NCI-H1105 treated with DMSO at 0.1 percent for 48 hours (cell line): ENCODE results near the gene MLX.
"Not testable (repeated sequence)": the region's sequence is repeated elsewhere in the genome, so short reads cannot be mapped to it uniquely, and the experiment has no call there.

Source experiments
- DNase-seq: peaks from one replicate; lab custom pipeline; 2025; lab: John Stamatoyannopoulos, UW

Gene MLX

DNA sequence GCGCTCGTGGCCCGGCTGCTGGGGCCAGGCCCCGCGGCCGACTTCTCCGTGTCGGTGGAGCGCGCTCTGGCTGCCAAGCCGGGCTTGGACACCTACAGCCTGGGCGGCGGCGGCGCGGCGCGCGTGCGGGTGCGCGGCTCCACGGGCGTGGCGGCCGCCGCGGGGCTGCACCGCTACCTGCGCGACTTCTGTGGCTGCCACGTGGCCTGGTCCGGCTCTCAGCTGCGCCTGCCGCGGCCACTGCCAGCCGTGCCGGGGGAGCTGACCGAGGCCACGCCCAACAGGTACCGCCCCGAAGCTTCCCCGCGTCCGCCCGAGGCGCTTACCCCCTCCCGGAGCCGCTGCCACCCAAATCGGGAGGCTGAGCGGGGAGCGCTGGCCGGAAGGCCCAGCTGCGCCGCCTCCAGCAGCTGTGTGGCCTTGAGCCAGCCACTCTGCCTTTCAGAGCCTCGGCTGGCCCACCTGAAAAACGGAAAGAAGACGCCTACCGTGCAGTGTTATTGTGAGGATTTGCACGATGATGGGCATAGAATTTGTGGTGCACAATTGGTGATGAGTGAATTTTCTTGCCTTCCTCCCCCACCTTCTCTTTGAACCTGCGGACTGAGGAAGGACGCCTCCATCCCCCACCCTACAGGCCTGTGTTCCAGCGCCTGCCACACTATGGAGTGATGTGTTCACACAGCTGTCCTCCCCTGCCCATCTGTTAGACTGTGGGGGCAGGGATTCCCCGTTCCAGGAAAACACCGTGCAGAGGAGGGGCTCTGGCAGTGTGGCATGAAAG is 30.3 kb upstream of the MLX start:
- peak; percentile 80 for DNase-seq

DNA sequence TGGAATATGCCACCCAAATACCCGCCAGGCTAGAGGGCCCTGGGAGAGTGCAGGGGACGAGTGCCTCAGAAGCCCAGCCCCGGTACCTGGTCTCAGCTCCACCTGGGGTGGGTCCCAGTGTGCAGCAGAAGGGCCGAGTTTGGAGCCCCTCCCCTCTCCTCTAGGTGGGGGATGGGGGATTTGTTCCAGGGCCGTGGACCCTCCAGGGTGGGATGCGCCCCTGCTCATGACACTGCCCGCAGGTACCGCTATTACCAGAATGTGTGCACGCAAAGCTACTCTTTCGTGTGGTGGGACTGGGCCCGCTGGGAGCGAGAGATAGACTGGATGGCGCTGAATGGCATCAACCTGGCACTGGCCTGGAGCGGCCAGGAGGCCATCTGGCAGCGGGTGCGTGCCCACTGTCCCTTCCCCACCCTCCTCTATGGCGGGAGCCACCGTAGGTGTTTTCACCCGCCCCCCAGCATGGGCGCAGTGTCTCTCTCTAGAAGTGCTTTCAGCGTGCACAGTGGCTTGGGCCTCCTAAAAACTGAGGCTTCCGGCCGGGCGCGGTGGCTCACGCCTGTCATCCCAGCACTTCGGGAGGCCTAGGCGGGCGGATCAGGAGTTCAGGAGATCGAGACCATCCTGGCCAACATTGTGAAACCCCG is 29.6 kb upstream of the MLX start:
- no peak for DNase-seq

DNA sequence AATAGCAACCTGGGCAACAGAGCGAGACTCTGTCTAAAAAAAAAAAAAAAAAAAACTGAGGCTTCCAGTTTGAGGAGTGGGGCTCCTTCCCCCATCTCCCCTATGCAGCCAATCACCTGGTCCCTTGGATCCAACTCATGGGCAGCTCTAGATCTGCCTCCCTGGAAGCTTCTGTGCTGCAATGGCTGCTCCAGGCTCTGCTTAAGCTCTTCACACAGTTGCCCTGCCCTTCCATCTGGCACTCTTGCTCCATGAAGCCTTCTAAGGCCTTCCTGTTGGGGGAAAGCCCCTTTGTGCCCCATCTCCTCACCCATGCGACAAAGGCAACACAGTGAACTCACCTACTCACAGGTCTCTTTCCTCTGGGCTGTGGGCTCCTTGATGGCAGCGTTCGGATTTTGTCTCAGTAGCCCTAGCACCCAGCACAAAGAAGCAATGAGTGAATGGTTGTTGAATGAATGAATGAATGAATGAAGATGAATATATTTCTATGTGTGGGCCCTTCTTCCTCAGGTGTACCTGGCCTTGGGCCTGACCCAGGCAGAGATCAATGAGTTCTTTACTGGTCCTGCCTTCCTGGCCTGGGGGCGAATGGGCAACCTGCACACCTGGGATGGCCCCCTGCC is 29.0 kb upstream of the MLX start:
- no peak for DNase-seq

DNA sequence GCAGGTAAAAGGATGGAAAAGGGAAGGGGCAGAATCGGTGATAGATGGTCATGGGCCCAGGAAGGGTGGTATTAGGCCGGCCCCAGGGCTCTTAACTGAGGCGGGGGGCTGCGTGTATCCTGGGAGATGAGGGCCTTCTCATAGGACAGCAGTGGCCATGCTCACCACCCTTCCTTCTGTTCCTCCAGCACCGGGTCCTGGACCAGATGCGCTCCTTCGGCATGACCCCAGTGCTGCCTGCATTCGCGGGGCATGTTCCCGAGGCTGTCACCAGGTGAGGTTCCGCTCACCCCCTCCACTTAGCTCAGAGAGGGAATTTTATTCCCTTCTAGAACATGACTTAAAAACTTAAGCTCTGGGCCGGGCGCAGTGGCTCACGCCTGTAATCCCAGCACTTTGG is 28.4 kb upstream of the MLX start:
- DNase-seq: no peak

DNA sequence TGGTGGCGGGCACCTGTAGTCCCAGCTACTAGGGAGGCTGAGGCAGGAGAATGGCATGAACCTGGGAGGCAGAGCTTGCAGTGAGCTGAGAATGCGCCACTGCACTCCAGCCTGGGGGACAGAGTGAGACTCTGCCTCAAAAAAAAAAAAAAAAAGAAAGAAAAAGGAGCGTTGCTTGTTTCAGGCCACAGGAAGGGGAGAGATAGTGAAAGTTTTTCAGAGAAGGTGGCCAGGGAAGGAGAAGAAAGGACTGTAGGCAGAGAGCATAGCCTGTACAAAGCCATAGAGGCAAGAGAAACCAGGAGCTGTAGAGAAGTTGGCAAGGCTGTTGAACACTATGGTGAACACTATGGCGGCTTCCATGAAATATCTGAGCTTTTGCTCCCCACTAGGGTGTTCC is 26.3 kb upstream of the MLX start:
- DNase-seq: not testable (repeated sequence)

DNA sequence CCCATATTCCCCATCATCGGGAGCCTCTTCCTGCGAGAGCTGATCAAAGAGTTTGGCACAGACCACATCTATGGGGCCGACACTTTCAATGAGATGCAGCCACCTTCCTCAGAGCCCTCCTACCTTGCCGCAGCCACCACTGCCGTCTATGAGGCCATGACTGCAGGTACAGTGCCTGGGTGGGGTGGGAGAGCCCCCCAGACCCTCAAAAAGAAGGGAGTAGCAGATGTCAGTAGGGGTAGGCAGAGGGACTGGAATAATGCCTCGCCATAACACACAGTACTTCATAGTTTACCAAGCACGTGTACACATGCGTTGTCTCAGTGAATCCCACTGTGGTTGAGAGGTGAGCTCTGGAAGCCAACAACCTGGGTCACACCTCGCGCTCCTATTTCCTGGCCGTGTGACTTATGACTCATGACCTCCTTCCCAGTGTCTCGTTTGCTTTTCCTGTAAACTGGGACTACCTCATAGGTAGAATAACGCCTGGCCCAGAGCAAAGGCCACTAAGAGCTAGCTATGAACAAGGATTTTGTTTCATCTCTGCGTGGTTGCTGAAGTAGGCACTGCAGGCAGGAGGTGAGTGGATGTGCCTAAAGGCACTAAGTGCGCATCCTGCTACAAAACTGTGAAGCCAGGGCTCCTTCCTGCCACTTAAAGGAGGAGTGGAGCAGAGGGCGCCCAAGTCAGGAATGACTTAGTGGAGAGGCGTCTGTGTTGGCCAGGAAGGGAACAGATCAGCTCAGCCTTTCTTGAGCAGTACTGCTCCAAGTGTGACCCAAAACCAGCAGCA is 25.7 kb upstream of the MLX start:
- no peak for DNase-seq

DNA sequence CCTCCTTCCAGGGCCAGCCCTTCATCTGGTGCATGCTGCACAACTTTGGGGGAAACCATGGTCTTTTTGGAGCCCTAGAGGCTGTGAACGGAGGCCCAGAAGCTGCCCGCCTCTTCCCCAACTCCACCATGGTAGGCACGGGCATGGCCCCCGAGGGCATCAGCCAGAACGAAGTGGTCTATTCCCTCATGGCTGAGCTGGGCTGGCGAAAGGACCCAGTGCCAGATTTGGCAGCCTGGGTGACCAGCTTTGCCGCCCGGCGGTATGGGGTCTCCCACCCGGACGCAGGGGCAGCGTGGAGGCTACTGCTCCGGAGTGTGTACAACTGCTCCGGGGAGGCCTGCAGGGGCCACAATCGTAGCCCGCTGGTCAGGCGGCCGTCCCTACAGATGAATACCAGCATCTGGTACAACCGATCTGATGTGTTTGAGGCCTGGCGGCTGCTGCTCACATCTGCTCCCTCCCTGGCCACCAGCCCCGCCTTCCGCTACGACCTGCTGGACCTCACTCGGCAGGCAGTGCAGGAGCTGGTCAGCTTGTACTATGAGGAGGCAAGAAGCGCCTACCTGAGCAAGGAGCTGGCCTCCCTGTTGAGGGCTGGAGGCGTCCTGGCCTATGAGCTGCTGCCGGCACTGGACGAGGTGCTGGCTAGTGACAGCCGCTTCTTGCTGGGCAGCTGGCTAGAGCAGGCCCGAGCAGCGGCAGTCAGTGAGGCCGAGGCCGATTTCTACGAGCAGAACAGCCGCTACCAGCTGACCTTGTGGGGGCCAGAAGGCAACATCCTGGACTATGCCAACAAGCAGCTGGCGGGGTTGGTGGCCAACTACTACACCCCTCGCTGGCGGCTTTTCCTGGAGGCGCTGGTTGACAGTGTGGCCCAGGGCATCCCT is 23.5 kb upstream of the MLX start:
- DNase-seq: no peak

DNA sequence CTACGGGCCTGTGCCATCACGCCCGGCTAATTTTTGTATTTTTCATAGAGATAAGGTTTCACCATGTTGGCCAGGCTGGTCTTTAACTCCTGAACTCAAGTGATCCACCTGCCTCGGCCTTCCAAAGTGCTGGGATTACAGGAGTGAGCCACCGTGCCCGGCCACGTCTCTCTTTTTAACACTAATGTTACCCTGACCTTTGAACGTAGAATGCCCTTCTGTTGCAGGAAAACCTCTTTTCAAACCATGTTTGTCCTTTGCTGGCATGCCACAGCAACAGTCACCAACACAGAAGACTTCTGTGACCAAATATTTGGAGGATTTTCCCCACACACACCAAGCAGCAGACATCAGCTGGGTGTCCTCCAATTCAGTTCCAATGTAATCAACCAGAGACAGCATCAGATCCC is 22.0 kb upstream of the MLX start:
- no peak for DNase-seq

DNA sequence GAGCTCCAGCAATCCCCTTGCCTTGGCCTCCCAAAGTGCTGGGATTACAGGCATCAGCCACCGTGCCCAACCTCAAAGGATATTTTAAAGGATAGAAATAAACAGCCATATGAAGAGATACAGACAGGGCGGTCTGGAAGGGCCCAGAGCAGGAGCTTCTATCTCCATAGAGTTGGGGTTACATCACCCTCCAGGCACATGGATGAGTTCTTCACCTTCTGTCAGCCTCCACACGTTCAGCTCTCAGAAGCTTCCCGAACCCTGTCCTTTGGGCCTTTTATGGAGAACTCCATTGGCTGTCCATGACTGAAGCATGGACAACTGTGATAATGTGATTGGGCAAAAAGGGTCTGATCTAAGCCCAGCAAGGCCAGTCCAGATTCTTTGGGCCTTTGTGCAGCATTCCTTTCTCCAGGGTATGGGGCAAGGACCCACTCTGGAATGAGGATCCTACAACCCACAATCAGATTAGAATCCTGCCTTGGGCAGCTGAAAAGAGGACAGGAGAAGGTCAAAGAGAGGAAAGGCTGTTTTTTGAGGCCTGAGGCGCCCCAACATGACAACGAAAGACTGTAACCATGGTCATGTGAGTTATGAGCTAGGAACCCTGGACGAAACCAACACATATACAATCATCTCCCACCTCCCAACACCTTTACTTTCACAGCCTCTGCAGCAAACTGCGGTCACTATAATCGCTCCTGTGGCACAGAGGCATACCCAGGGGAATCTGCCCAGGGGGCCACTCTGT is 21.0 kb upstream of the MLX start:
- DNase-seq: not testable (repeated sequence)

DNA sequence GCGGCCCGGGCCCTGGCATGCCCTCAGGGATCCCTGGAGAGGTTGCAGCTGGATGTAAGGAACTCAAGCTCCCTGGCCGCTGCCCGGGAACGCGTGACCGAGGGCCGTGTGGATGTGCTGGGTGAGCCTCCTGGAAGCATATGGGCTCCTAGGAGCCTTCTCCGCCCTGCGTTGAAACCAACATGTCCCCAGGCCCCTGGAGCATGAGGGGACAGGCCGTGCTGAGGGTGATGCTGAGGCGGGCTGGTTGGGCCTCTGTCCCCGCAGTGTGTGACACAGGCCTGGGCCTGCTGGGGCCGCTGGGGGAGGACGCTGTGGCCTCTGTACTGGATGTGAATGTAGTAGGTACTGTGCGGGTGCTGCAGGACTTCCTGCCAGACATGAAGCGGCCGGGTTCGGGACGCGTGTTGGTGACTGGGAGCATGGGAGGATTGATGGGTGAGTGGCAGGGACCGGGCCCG is 19.9 kb upstream of the MLX start:
- DNase-seq: no peak

DNA sequence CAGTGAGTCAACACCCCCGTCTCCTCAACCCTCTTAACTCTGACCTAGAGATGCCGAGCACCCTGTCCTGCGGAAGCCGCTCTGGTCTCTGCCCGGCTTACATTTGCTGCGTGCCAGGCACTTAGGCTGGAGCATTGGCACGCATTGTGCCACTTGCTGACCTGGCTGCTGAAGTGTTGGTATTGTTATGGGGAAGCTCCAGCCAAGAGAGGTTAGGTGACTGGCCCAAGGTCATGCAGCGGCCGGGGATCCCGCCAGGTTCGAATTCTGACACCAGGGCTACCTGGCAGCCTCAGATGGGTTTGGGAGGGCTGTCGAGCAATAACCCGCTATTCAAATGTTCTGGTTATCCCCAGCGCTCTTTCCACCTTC is 19.2 kb upstream of the MLX start:
- no peak for DNase-seq

DNA sequence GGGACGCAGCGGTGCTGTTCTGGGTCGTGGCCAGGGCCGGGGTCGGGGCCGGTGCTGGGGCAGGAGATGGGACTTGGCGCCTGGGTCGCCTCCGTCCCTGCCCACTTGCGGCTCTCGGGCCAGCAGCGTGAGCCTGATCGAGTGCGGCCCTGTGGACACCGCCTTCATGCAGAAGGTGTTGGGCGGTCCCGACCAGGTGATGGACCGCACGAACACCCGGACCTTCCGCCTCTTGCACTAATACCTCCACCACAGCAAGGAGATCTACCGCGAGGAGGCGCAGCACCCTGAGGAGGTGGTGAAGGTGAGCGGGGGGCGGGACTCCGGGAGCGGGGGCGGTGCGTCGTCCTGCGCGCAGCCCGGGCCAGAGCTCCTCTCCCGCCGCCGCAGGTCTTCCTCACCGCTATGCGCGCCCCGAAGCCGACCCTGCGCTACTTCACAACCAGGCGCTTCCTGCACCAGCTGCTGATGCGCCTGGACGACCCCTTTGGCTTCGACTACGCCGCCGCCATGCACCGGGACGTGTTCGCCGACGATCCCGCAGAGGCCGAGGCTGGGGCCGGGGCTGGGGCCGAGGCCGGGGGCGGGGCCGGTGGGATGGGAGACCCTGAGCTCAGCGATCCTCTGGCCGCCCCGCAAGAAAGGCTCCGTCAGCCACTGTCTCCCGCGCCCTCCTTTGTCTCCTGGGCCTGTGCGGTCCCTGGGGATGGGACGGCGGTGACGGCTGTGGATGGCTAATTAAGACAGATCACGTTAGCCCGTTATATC is 18.6 kb upstream of the MLX start:
- peak; percentile 72 for DNase-seq

DNA sequence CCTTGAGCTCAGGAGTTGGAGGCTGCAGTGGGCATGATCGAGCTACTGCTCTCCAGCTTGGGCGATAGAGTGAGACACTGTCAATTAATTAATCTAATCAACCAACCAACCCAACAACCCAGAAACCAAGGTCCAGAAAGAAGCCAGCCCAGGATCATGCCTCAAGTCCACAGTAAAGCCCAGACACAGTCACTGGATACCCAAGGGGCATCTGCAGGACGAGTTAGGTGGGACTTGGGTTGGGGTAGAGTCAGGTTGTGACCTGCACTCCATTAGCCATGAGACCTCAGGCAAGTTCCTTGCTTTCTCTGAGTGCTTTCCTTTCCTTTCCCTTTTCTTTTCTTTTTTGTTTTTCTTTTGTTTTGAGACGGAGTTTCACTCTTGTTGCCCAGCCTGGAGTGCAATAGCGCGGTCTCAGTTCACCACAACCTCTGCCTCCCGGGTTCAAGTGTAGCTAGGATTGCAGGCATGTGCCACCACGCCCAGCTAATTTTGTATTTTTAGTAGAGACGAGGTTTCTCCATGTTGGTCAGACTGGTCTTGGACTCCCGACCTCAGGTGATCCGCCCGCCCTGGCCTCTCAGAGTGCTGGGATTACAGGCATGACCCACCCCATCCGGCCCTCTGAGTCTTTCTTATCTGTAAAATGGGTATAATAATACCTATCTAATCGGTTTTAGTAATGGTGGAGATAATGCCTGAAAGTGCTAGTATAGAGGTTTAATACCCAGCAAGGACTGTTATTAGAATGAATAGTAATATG is 17.7 kb upstream of the MLX start:
- no peak for DNase-seq

DNA sequence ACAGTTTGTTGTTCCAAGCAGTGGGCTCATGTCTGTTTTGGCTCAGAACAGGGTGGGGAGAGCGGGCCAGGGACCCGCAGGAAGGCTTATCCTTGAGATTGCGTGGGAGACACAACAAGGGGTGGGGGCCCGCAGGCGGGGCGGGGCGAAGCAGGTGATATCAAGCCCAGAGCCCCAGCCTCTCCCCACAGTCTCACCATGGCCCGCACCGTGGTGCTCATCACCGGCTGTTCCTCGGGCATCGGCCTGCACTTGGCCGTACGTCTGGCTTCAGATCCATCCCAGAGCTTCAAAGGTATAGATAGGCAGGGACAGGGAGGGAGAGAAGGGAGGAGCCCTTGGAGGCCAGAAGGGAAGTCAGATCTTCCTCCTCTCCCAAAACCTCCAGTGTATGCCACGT is 14.2 kb upstream of the MLX start, which contains the start of gene HSD17B1:
HSD17B1 (plus strand) TSS at position 188 of the 400 bp plus-strand sequence; CDS start at position 199, 11 bp downstream.
- DNase-seq: not testable (repeated sequence)

DNA sequence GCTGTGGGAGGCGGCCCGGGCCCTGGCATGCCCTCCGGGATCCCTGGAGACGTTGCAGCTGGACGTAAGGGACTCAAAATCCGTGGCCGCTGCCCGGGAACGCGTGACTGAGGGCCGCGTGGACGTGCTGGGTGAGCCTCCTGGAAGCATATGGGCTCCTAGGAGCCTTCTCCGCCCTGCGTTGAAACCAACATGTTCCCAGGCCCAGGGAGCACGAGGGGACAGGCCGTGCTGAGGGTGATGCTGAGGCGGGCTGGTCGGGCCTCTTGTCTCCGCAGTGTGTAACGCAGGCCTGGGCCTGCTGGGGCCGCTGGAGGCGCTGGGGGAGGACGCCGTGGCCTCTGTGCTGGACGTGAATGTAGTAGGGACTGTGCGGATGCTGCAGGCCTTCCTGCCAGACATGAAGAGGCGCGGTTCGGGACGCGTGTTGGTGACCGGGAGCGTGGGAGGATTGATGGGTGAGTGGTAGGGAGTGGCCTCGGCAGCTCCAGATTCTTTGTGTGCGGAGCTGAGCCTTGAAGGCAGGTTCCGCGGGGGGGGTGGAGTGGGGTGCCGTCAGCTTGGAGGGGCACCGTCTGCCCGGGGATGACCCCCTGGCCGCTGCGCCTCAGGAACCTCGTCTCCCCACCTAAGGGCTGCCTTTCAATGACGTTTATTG is 13.6 kb upstream of the MLX start:
- no peak for DNase-seq

DNA sequence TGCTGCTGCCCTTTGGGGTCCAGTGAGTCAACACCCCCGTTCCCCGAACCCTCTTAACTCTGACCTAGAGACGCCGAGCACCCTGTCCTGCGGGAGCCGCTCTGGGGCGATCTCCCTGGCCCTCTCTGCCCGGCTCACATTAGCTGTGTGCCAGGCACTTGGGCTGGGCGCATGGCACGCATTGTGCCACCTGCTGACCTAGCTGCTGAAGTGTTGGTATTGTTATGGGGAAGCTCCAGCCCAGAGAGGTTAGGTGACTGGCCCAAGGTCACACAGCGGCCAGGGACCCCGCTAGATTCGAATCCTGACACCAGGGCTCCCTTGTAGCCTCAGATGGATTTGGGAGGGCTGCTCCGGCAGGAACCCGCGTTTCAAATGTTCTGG is 13.0 kb upstream of the MLX start:
- DNase-seq: no peak

DNA sequence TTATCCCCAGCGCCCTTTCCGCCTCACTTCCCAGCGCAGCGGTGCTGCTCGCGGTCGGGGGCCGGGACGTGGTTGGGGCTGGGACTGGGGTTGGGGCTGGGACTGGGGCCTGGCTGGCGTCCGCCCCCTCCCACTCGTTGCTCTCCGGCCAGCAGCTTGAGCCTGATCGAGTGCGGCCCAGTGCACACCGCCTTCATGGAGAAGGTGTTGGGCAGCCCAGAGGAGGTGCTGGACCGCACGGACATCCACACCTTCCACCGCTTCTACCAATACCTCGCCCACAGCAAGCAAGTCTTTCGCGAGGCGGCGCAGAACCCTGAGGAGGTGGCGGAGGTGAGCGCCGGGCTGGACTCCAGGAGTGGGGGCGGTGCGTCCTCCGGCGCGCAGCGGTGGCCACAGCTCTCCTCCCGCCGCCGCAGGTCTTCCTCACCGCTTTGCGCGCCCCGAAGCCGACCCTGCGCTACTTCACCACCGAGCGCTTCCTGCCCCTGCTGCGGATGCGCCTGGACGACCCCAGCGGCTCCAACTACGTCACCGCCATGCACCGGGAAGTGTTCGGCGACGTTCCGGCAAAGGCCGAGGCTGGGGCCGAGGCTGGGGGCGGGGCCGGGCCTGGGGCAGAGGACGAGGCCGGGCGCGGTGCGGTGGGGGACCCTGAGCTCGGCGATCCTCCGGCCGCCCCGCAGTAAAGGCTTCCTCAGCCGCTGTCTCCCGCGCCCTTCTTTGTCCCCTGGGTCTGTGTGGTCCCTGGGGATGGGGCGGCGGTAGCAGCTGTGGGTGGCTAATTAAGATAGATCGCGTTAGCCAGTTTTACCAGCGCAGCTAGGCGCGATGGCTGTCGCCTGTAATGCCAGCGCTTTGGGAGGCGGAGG is 12.4 kb upstream of the MLX start:
- DNase-seq: peak; percentile 71
